ENCODE results near the gene SLC23A1.

The SLC23A1 gene

DNA sequence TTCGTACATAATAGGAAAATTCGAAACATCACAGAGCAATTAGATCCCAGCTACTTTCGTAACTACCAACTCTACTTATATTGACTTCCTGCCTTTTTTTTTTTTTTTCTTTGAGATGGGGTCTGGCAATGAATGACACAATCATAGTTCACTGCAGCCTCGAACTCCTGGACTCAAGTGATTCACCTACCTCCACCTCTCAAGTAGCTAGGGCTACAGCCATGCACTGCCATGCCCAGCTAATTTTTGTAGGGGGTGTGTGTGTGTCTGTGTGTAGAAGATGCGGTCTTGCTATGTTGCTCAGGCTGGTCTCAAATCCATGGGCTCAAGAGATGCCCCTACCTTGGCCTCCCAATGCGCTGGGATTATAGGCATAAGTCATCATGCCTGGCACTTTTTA lies 47.3 kb downstream of the SLC23A1 start:
- TF ChIP-seq POLR2AphosphoS5 (IDR thresholded peaks at IDR 0.05; ENCODE audit: low read depth, low read length) = no peak; the same call in 1 of the 2 replicates
- TF ChIP-seq SIN3A (IDR thresholded peaks at IDR 0.05; ENCODE audit: borderline replicate concordance, insufficient read depth, low read length) = no peak
- TF ChIP-seq FOXP2 (optimal IDR thresholded peaks at IDR 0.05; ENCODE audit: borderline replicate concordance, extremely low read depth, extremely low read length, insufficient read depth) = no peak
- no peak for TF ChIP-seq TAF1 (IDR thresholded peaks at IDR 0.05; ENCODE audit: borderline replicate concordance, insufficient read depth, low read length)
- TF ChIP-seq, protein P1, sequence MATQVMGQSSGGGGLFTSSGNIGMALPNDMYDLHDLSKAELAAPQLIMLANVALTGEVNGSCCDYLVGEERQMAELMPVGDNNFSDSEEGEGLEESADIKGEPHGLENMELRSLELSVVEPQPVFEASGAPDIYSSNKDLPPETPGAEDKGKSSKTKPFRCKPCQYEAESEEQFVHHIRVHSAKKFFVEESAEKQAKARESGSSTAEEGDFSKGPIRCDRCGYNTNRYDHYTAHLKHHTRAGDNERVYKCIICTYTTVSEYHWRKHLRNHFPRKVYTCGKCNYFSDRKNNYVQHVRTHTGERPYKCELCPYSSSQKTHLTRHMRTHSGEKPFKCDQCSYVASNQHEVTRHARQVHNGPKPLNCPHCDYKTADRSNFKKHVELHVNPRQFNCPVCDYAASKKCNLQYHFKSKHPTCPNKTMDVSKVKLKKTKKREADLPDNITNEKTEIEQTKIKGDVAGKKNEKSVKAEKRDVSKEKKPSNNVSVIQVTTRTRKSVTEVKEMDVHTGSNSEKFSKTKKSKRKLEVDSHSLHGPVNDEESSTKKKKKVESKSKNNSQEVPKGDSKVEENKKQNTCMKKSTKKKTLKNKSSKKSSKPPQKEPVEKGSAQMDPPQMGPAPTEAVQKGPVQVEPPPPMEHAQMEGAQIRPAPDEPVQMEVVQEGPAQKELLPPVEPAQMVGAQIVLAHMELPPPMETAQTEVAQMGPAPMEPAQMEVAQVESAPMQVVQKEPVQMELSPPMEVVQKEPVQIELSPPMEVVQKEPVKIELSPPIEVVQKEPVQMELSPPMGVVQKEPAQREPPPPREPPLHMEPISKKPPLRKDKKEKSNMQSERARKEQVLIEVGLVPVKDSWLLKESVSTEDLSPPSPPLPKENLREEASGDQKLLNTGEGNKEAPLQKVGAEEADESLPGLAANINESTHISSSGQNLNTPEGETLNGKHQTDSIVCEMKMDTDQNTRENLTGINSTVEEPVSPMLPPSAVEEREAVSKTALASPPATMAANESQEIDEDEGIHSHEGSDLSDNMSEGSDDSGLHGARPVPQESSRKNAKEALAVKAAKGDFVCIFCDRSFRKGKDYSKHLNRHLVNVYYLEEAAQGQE (IDR thresholded peaks at IDR 0.05; ENCODE audit: insufficient read depth in 1 of 2, low read depth in 2 of 2, low read length in 2 of 2) = no peak

Data from PFSK-1 (cell line).